Caco-2 (cell line): ENCODE results near the gene PPP1R26. TPM values are rescaled to one million over a fixed set of nuclear protein-coding genes. Genes with fewer than 3 reads are reported as not detected.
"Not testable (repeated sequence)": the region's sequence is repeated elsewhere in the genome, so short reads cannot be mapped to it uniquely, and the experiment has no call there.

Experiments used
- Bru-seq: library from RNA; stranded (reverse); fragments of 400-500 nt; gene quantifications from one replicate; lab custom pipeline; 2021; lab: Mats Ljungman, UMichigan
- BruChase-seq, 2 experiments: library from RNA; stranded (reverse); fragments of 400-500 nt; gene quantifications; one replicate each; lab custom pipeline; 2021; lab: Mats Ljungman, UMichigan
- BruUV-seq: library from RNA; stranded (reverse); fragments of 400-500 nt; replicated peaks from 2 replicates; lab custom pipeline; 2021; lab: Mats Ljungman, UMichigan
- CTCF ChIA-PET: fragments of 300-600 bp; sonication (Branson Sonifier 250); formaldehyde crosslinking; loops from one replicate; lab custom pipeline; 2022; ENCODE audit warnings: antibody characterized with exemption; lab: Charles Lee
- POLR2A ChIA-PET: fragments of 300-600 bp; sonication (Branson Sonifier 250); formaldehyde crosslinking; loops from one replicate; lab custom pipeline; 2022; ENCODE audit warnings: antibody characterized with exemption; lab: Charles Lee
- DNase-seq, 2 experiments: peaks; one replicate each; pipeline versions ENCODE4 v3.0.0 to v3.0.0-alpha.2; 2020 to 2022
- H3K27me3 ChIP-seq: replicated peaks from 2 replicates; pipeline ENCODE4 v1.6.0; 2011; ENCODE audit warnings: low read length; ENCODE audit not compliant: control insufficient read depth, insufficient read depth
- H3K36me3 ChIP-seq: 2 replicates; pipeline ENCODE4 v1.5.1; 2011; ENCODE audit warnings: low read length; ENCODE audit not compliant: control insufficient read depth, insufficient read depth
- H3K4me1 ChIP-seq: fragments of 250-450 bp; sonication (Bioruptor Pico); 2 replicates; pipeline ENCODE4 v1.5.1; 2020; ENCODE audit warnings: mild to moderate bottlenecking
- H3K4me3 ChIP-seq: 2 replicates; pipeline ENCODE4 v1.5.1; 2011; ENCODE audit warnings: low read depth, mild to moderate bottlenecking, control low read depth, low read length
- H3K9me3 ChIP-seq: fragments of 250-450 bp; sonication (Bioruptor Pico); 2 replicates; pipeline ENCODE4 v1.5.1; 2020; ENCODE audit warnings: mild to moderate bottlenecking, moderate library complexity
- H3K27ac Mint-ChIP-seq: one replicate; pipeline ENCODE4 v1.8.0; 2022; ENCODE audit warnings: mixed read lengths; ENCODE audit not compliant: unreplicated experiment
- H3K27me3 Mint-ChIP-seq: one replicate; pipeline ENCODE4 v1.8.0; 2022; ENCODE audit warnings: mixed read lengths; ENCODE audit not compliant: insufficient read depth, unreplicated experiment
- H3K36me3 Mint-ChIP-seq: one replicate; pipeline ENCODE4 v1.8.0; 2022; ENCODE audit warnings: mild to moderate bottlenecking, mixed read lengths; ENCODE audit not compliant: insufficient read depth, unreplicated experiment
- H3K4me1 Mint-ChIP-seq: one replicate; pipeline ENCODE4 v1.8.0; 2022; ENCODE audit warnings: low read depth, mixed read lengths; ENCODE audit not compliant: unreplicated experiment
- H3K4me3 Mint-ChIP-seq: one replicate; pipeline ENCODE4 v1.8.0; 2022; ENCODE audit warnings: mild to moderate bottlenecking, moderate library complexity, mixed read lengths; ENCODE audit not compliant: unreplicated experiment
- H3K9me3 Mint-ChIP-seq: one replicate; pipeline ENCODE4 v1.8.0; 2022; ENCODE audit warnings: mixed read lengths; ENCODE audit not compliant: unreplicated experiment
- CTCF ChIP-seq, 2 experiments: fragments of 200-600 bp in 1 of 2; IDR thresholded peaks; 1 replicate in 1 of 2; 2 replicates in 1 of 2; pipeline versions ENCODE4 v1.5.1 to v1.8.0; 2011 to 2022; ENCODE audit warnings: antibody characterized with exemption in 1 of 2, control low read depth in 1 of 2, inconsistent platforms in 1 of 2, low read depth in 1 of 2, low read length in 1 of 2, mild to moderate bottlenecking in 1 of 2, moderate library complexity in 1 of 2; ENCODE audit not compliant: insufficient read depth in 1 of 2, severe bottlenecking in 1 of 2, unreplicated experiment in 1 of 2
- intact Hi-C: fragments of 100-400 bp; cut with micrococcal nuclease; formaldehyde crosslinking; loops from one replicate; pipeline ENCODE4 v1.10.0; 2022; ENCODE audit not compliant: unreplicated experiment
- long read RNA-seq: library from polyadenylated mRNA; stranded (forward); transcript quantifications from one replicate; pipeline ENCODE4 v2.0.0, GENCODE V29; 2022
- total RNA-seq: library from RNA; stranded (reverse); gene quantifications from 2 replicates; pipeline ENCODE4 v1.2.3, GENCODE V29; 2022

PPP1R26 gene
- total RNA-seq (23.7 and 24.3 TPM in 2 replicates), Bru-seq, nascent RNA (percentile 63 among the genes with signal in this experiment), BruChase-seq, experiment 1, labeled RNA remaining after a 2-hour chase (percentile 78 among the genes with signal in this experiment), BruChase-seq, experiment 2, labeled RNA remaining after a 6-hour chase (percentile 75 among the genes with signal in this experiment)
- long read RNA-seq, full-length matches to known transcripts = 14 of 16 reads
- long read RNA-seq, partial matches to known transcripts = 1 of 16 reads
- long read RNA-seq, other reads (novel, unspliced or antisense) = 1 of 16 reads

- H3K9me3 Mint-ChIP-seq = no peaks in the 10 kb centered on the region
- intact Hi-C loops = loop anchor here (2.0 kb wide), 1 partner anchor 21 kb away; the partner anchor contains the start of gene MRPS2
- H3K27me3 Mint-ChIP-seq = no peaks in the 10 kb centered on the region
- no peaks in the 10 kb centered on the region for H3K9me3 ChIP-seq
- POLR2A ChIA-PET = no interaction called here
- H3K27ac Mint-ChIP-seq = no peak within 1 kb of the TSS
- H3K4me1 Mint-ChIP-seq = no peaks in the 10 kb centered on the region
- no TSS peak for BruUV-seq
- H3K4me1 ChIP-seq = no peaks in the 10 kb centered on the region
- H3K4me3 ChIP-seq = peak within 1 kb of the TSS; percentile 93
- H3K27me3 ChIP-seq = no peaks in the 10 kb centered on the region
- H3K4me3 Mint-ChIP-seq = peak within 1 kb of the TSS; percentile 76
- no peaks in the 10 kb centered on the region; the same call in 1 of the 2 replicates for H3K36me3 ChIP-seq
- TF ChIP-seq CTCF (IDR thresholded peaks at IDR 0.05; ENCODE audit: insufficient read depth in 1 of 2, low read depth in 1 of 2, low read length in 1 of 2, severe bottlenecking in 1 of 2, unreplicated experiment in 1 of 2) = no peak
- H3K36me3 Mint-ChIP-seq = peaks cover 15% of the 10 kb centered on the region
- CTCF ChIA-PET = no interaction called here
- peak in 1 of 2 experiments; percentile 47 for DNase-seq
Measured at GRCh38 chr9:135479469-135480052, at the start of gene PPP1R26. Gene PPP1R26, plus strand, starts transcription at chr9:135479782. Its CDS starts 4,729 bp downstream, at chr9:135484511.

- Histone ChIP-seq H3K4me3 (no peak overlapping the region), H3K9me3 (no peaks in the 10 kb centered on the region; the same call in 1 of the 2 replicates), H3K27me3 (no peaks in the 10 kb centered on the region), H3K36me3 (no peaks in the 10 kb centered on the region), H3K4me1 (no peaks in the 10 kb centered on the region)
- Mint-ChIP-seq H3K9me3 (peaks cover 15% of the 10 kb centered on the region), H3K27ac (no peak overlapping the region), H3K4me1 (peaks cover 11% of the 10 kb centered on the region), H3K4me3 (no peak overlapping the region), H3K27me3 (no peaks in the 10 kb centered on the region), H3K36me3 (no peaks in the 10 kb centered on the region)
- intact Hi-C loops = no loop called here
- no TSS peak for BruUV-seq
- CTCF ChIA-PET = no interaction called here
- POLR2A ChIA-PET = no interaction called here
- no peak for DNase-seq
- no peak for TF ChIP-seq CTCF (IDR thresholded peaks at IDR 0.05; ENCODE audit: insufficient read depth in 1 of 2, low read depth in 1 of 2, low read length in 1 of 2, severe bottlenecking in 1 of 2, unreplicated experiment in 1 of 2)
Measured at GRCh38 chr9:135437259-135437658, 42.3 kb upstream of the PPP1R26 start.

GRCh38 chr9:135437696-135438095 lies 41.9 kb upstream of the PPP1R26 start:
- peaks cover 15% of the 10 kb centered on the region for H3K9me3 Mint-ChIP-seq
- H3K36me3 Mint-ChIP-seq, CTCF ChIA-PET, POLR2A ChIA-PET, H3K4me3 ChIP-seq, H3K4me1 ChIP-seq, DNase-seq, H3K9me3 ChIP-seq, H3K27me3 Mint-ChIP-seq, H3K27ac Mint-ChIP-seq, intact Hi-C loops, H3K27me3 ChIP-seq, H3K4me3 Mint-ChIP-seq, BruUV-seq, H3K36me3 ChIP-seq: not testable (repeated sequence)
- peaks cover 11% of the 10 kb centered on the region for H3K4me1 Mint-ChIP-seq

- H3K4me1 ChIP-seq, POLR2A ChIA-PET, H3K9me3 ChIP-seq, H3K27me3 ChIP-seq, H3K27ac Mint-ChIP-seq, H3K36me3 ChIP-seq, CTCF ChIA-PET, H3K27me3 Mint-ChIP-seq, H3K36me3 Mint-ChIP-seq, H3K4me3 ChIP-seq, intact Hi-C loops, BruUV-seq, H3K4me3 Mint-ChIP-seq: not testable (repeated sequence)
- H3K4me1 Mint-ChIP-seq = peaks cover 11% of the 10 kb centered on the region
- peaks cover 15% of the 10 kb centered on the region for H3K9me3 Mint-ChIP-seq
- peak in 1 of 2 experiments; percentile 24 for DNase-seq
Measured at GRCh38 chr9:135438581-135439232, 40.9 kb upstream of the PPP1R26 start.

- H3K9me3 ChIP-seq, intact Hi-C loops, H3K4me1 ChIP-seq, CTCF ChIA-PET, H3K27me3 Mint-ChIP-seq, DNase-seq, H3K4me3 ChIP-seq, H3K36me3 ChIP-seq, H3K36me3 Mint-ChIP-seq, H3K27me3 ChIP-seq, H3K27ac Mint-ChIP-seq, H3K4me3 Mint-ChIP-seq, POLR2A ChIA-PET, BruUV-seq: not testable (repeated sequence)
- Mint-ChIP-seq H3K9me3 (peaks cover 15% of the 10 kb centered on the region), H3K4me1 (peaks cover 11% of the 10 kb centered on the region)
Measured at GRCh38 chr9:135439514-135439913, 40.1 kb upstream of the PPP1R26 start.
